Left lung (tissue), 10 donors: ENCODE results near the gene DISC1. TPM values are rescaled to one million over a fixed set of nuclear protein-coding genes. Genes with fewer than 3 reads are reported as not detected.

ENCODE experiments used
- ATAC-seq: fragments of 200-7000 bp; cut with Tn5 transposase; one replicate; pipeline ENCODE4 v1.9.1; 2020; ENCODE audit warnings: moderate library complexity
- DNase-seq, 4 donors: peaks; one replicate each; pipeline ENCODE4 v3.0.0-alpha.2; 2013 to 2020
- H3K27ac ChIP-seq, 2 donors: fragments of 200-600 bp; sonication (generic) in 1 of 2; one replicate each; pipeline versions ENCODE4 v1.5.0 to v1.8.0; 2020 to 2021
- H3K27me3 ChIP-seq, 2 donors: fragments of 200-600 bp; sonication (generic) in 1 of 2; one replicate each; pipeline versions ENCODE4 v1.5.0 to v1.8.0; 2020 to 2021
- H3K36me3 ChIP-seq, 2 donors: fragments of 200-600 bp; sonication (generic) in 1 of 2; one replicate each; pipeline versions ENCODE4 v1.5.0 to v1.8.0; 2020 to 2021
- H3K4me1 ChIP-seq, 2 donors: fragments of 200-600 bp; one replicate each; pipeline ENCODE4 v1.8.0; 2021
- H3K4me3 ChIP-seq, 2 donors: fragments of 200-600 bp; sonication (generic) in 1 of 2; one replicate each; pipeline versions ENCODE4 v1.5.0 to v1.8.0; 2020 to 2021; ENCODE audit warnings: mild to moderate bottlenecking in 1 of 2
- H3K9me3 ChIP-seq, 2 donors: fragments of 200-600 bp; sonication (generic) in 1 of 2; one replicate each; pipeline versions ENCODE4 v1.5.0 to v1.8.0; 2020 to 2021
- intact Hi-C, 2 donors: fragments of 100-400 bp; cut with DNase I; formaldehyde crosslinking; loops; one replicate each; pipeline versions ENCODE4 v1.11.2 to v1.14.2; 2022
- polyA plus RNA-seq, 6 donors: library from polyadenylated mRNA; unstranded; fragments of 120-200 nt; gene quantifications; one replicate each; pipeline ENCODE4 v1.2.1, GENCODE V29; 2013; ENCODE audit not compliant: insufficient read length in 6 of 6
- total RNA-seq, 2 donors: library from RNA; stranded (reverse); fragmentation: NEBNext Ultra II Directional; extraction: Animal tissue kit (Norgen Biotek cat#: 25700); gene quantifications; one replicate each; pipeline ENCODE4 v1.2.1, GENCODE V29; 2021
- TF ChIP-seq, protein P1 (sequence below), 2 donors: fragments of 200-600 bp; sonication (generic) in 1 of 2; IDR thresholded peaks; one replicate each; pipeline versions ENCODE4 v1.5.0 to v1.8.0; 2021; ENCODE audit warnings: antibody characterized with exemption in 2 of 2
- donor health status: DM: no; HTN: yes; CAD: no.
- donor health status: DM: no; HTN: no; CAD: no.

Gene DISC1
- total and polyA plus RNA-seq, 8 donors: 3.9 to 11.7 (median 10.5) TPM

- TF ChIP-seq, protein P1, sequence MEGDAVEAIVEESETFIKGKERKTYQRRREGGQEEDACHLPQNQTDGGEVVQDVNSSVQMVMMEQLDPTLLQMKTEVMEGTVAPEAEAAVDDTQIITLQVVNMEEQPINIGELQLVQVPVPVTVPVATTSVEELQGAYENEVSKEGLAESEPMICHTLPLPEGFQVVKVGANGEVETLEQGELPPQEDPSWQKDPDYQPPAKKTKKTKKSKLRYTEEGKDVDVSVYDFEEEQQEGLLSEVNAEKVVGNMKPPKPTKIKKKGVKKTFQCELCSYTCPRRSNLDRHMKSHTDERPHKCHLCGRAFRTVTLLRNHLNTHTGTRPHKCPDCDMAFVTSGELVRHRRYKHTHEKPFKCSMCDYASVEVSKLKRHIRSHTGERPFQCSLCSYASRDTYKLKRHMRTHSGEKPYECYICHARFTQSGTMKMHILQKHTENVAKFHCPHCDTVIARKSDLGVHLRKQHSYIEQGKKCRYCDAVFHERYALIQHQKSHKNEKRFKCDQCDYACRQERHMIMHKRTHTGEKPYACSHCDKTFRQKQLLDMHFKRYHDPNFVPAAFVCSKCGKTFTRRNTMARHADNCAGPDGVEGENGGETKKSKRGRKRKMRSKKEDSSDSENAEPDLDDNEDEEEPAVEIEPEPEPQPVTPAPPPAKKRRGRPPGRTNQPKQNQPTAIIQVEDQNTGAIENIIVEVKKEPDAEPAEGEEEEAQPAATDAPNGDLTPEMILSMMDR (IDR thresholded peaks at IDR 0.05): no peak
- DNase-seq (peak in 2 of 4 donors; percentile 51 to 76), ATAC-seq (peak; percentile 77)
- Histone ChIP-seq H3K4me3 (no peak overlapping the region), H3K27ac (peak overlapping the region in 1 of 2 donors; percentile 84), H3K27me3 (no peaks in the 10 kb centered on the region), H3K9me3 (no peaks in the 10 kb centered on the region), H3K36me3 (no peaks in the 10 kb centered on the region), H3K4me1 (peaks cover 0 to 38% of the 10 kb centered on the region in 2 donors)
- intact Hi-C loops: no loop called here
Measured at GRCh38 chr1:231612393-231613089, 14.0 kb upstream of the DISC1 start.

GRCh38 chr1:231613419-231614349 is 12.9 kb upstream of the DISC1 start:
- H3K4me3 ChIP-seq: no peak overlapping the region
- H3K27ac ChIP-seq: peak overlapping the region in 1 of 2 donors; percentile 84
- no peaks in the 10 kb centered on the region for H3K9me3 ChIP-seq
- no peaks in the 10 kb centered on the region for H3K36me3 ChIP-seq
- H3K4me1 ChIP-seq: peaks cover 0 to 38% of the 10 kb centered on the region in 2 donors
- ATAC-seq (peak; percentile 53), DNase-seq (peak in 1 of 4 donors; percentile 36)
- H3K27me3 ChIP-seq: no peaks in the 10 kb centered on the region
- intact Hi-C loops: no loop called here
- TF ChIP-seq, protein P1 (IDR thresholded peaks at IDR 0.05): no peak

GRCh38 chr1:231616667-231617066 is 9.9 kb upstream of the DISC1 start:
- Histone ChIP-seq H3K27me3 (no peaks in the 10 kb centered on the region), H3K27ac (no peak overlapping the region), H3K36me3 (no peaks in the 10 kb centered on the region), H3K4me1 (peaks cover 0 to 29% of the 10 kb centered on the region in 2 donors), H3K4me3 (no peak overlapping the region), H3K9me3 (no peaks in the 10 kb centered on the region)
- TF ChIP-seq, protein P1 (IDR thresholded peaks at IDR 0.05): no peak
- intact Hi-C loops: no loop called here
- DNase-seq (no peak), ATAC-seq (no peak)

- intact Hi-C loops: no loop called here
- Histone ChIP-seq H3K36me3 (no peaks in the 10 kb centered on the region), H3K4me1 (peaks cover 0 to 10% of the 10 kb centered on the region in 2 donors), H3K27me3 (no peaks in the 10 kb centered on the region), H3K9me3 (no peaks in the 10 kb centered on the region), H3K4me3 (no peak overlapping the region), H3K27ac (no peak overlapping the region)
- ATAC-seq (no peak), DNase-seq (no peak)
- TF ChIP-seq, protein P1 (IDR thresholded peaks at IDR 0.05): no peak
Measured at GRCh38 chr1:231618609-231619256, 7.9 kb upstream of the DISC1 start.
